DOHH2 (cell line): ENCODE measurements around the gene TTC28.

Experiments
- EZH2phosphoT487 ChIP-seq: fragments of 200-600 bp; sonication (generic); IDR thresholded peaks from 2 replicates; pipeline ENCODE4 v1.6.1; 2017; ENCODE audit warnings: borderline replicate concordance, mild to moderate bottlenecking, antibody characterized with exemption, low read length, moderate library complexity, mixed read lengths
- TF ChIP-seq, protein P1 (sequence below): fragments of 200-600 bp; sonication (generic); IDR thresholded peaks from one replicate; pipeline ENCODE4 v1.5.1; 2014; ENCODE audit warnings: antibody characterized with exemption, mild to moderate bottlenecking, low read depth, low read length; ENCODE audit not compliant: poor library complexity, severe bottlenecking

DNA sequence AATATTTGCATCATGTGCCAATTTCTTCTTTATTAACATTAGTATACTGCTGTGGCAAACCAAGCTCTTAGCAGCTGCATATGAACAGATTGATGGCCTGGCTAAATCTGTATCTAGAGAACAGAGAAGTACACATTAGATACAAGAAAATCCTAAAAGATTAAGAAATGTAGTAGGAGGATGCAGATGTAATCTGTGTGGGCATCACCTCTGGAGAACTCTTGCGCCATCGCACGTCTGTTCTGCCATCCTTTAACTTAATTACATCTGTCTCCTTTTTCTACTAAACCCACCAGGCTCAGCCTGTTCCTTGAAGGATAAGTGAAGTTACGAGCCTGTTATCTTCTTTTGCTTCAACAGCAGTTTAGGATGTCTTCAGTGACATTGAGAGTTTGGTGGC, 564.2 kb downstream of the TTC28 start:
- TF ChIP-seq, protein P1, sequence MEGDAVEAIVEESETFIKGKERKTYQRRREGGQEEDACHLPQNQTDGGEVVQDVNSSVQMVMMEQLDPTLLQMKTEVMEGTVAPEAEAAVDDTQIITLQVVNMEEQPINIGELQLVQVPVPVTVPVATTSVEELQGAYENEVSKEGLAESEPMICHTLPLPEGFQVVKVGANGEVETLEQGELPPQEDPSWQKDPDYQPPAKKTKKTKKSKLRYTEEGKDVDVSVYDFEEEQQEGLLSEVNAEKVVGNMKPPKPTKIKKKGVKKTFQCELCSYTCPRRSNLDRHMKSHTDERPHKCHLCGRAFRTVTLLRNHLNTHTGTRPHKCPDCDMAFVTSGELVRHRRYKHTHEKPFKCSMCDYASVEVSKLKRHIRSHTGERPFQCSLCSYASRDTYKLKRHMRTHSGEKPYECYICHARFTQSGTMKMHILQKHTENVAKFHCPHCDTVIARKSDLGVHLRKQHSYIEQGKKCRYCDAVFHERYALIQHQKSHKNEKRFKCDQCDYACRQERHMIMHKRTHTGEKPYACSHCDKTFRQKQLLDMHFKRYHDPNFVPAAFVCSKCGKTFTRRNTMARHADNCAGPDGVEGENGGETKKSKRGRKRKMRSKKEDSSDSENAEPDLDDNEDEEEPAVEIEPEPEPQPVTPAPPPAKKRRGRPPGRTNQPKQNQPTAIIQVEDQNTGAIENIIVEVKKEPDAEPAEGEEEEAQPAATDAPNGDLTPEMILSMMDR, result no peak
- no peak for TF ChIP-seq EZH2phosphoT487
